Temporal lobe (tissue), 2 donors: ENCODE data around the gene ZNF202. TPM values are rescaled to one million over a fixed set of nuclear protein-coding genes. Genes with fewer than 3 reads are reported as not detected.

Experiments used
- small RNA-seq: library from RNA; depleted of rRNA; stranded (forward); fragments of <200 nt; gene quantifications from one replicate; pipeline ENCODE3, GENCODE V24; 2014; ENCODE audit warnings: low replicate concordance
- total RNA-seq: library from RNA; depleted of rRNA; stranded (reverse); fragments of >200 nt; gene quantifications from one replicate; pipeline ENCODE4 v1.2.3, GENCODE V29; 2014

The ZNF202 gene
- total RNA-seq, 1 donor from 2014 or later = 14.8 TPM

Small RNA genes lying within 50 kb of the gene (small RNA-seq; reads per million reads assigned to genes)
- 0.27 reads per million, percentile 8 among the genes with 10 or more reads in this experiment for gene RNU1-21P

Other genes starting within 250 kb of the ZNF202 start
- 81.4 TPM for gene SCN3B, start 87.0 kb downstream of the ZNF202 start, total RNA-seq
- gene OR6X1, start 12.9 kb upstream of the ZNF202 start, total RNA-seq = not detected
- gene OR6M1, start 64.7 kb upstream of the ZNF202 start, total RNA-seq = not detected
- gene TMEM225, start 144.0 kb upstream of the ZNF202 start, total RNA-seq = not detected
- 0.25 TPM for gene OR8D4, start 160.5 kb upstream of the ZNF202 start, total RNA-seq
- not detected for gene OR4D5, start 198.0 kb upstream of the ZNF202 start, total RNA-seq
- not detected for gene OR6T1, start 202.2 kb upstream of the ZNF202 start, total RNA-seq
- not detected for gene OR10S1, start 236.1 kb upstream of the ZNF202 start, total RNA-seq